Stimulated activated CD8-positive, alpha-beta memory T cell treated with anti-CD3 and anti-CD28 coated beads, Interleukin-7, amount 100 ng/mL, for 4 hours (primary cell): ENCODE data around the gene TASOR.

ENCODE experiments used
- DNase-seq, 2 donors: peaks; one replicate each; pipeline ENCODE4 v3.0.0-alpha.2; 2020; ENCODE audit warnings: low read depth in 2 of 2

TASOR gene

DNA sequence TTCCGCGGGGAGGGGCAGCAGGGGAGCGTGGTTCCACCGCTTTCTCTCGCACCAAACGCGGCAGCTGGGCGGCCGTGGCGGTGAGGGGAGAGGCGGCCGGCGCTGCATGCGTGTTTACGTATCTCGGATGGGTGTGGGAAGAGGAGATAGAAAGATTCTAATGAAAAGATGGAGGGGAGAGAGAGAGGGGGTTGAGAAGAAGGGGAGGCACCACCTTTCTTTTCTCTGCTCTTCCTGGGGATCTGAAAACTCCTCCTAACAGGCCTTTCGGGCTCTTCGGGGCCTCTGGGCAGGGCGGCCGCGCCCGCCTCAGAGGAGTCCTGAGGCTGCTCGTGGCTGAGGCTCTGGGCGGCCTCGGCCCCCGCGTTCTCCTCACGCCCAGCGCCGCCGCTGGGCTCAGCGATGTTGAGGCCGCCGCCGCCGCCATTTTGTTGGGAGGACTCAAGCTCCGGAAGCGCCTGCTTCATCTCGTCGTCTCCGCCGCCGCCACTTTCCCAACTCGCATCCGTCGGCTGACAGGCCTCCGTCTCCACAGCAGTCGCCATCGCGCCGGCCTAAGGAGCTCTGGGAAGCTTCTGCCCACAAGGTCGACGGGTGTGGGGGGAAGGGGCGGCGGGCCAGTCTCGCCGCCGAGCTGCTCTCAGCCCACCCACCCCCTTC is 473 bp downstream of the TASOR start:
- DNase-seq = peak; percentile 65 to 71

DNA sequence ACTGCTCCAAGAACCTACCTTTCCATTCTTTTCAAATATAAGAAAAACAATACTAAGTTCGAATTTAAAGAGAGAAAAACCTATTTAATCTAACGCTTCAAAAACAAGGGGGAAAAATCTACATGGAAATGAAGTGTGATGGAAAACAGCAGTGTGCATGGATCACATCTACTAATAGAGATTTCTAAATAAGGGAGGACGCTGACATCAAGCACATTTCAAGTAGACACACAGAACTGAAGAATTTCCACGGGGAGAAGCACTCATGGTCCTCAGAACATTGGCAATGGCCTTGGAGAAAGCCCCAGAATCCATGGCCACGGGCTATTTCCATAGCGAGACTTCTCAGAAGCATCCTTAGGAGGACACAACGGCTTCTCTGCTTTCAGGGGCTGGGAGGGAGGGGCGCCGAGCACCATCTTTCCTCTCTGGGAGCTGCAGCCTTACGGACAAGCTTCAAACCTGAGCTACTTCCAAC is 1.0 kb downstream of the TASOR start:
- no peak for DNase-seq

DNA sequence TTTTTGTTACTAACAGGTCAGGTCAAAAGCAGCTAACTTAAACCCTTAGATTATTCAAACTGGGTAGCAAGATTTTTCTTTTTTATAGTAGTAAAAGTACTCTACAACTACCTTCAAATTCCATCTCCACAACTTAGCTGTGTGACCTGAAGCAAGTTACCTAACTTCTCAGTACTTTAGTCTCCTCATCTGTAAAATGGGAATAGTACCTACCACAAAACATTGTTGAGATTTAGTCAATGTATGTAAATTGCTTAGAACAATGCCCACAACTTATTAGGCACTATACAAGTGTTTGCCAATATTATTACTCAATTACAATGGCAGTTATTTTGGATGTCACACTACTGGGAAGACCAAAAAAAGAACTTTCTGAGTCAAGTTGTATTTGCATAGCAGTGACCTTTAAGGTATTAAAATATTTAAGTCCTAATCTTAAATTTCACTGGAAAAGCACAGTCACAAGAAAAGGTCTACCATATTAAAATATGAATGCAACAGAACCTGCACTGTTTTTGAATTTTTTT is 2.9 kb downstream of the TASOR start:
- no peak for DNase-seq

DNA sequence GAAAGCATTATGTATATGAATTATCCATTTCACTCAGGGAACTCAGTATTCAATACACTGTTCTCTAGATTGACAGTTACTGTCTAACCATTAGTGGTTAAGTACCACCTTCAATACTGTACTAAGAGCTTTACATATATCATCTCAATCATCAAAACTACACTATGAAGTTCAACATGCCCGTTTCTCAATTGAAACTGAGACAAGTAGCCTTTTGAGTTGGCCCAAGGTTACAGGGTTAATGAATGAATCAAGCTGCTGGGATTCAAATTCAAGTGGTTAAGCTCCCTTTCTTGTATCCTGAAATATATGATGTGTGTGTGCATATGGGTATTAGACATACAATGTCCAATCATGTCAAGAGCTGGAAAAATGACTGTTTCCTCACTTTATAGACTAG is 5.8 kb downstream of the TASOR start:
- no peak for DNase-seq

DNA sequence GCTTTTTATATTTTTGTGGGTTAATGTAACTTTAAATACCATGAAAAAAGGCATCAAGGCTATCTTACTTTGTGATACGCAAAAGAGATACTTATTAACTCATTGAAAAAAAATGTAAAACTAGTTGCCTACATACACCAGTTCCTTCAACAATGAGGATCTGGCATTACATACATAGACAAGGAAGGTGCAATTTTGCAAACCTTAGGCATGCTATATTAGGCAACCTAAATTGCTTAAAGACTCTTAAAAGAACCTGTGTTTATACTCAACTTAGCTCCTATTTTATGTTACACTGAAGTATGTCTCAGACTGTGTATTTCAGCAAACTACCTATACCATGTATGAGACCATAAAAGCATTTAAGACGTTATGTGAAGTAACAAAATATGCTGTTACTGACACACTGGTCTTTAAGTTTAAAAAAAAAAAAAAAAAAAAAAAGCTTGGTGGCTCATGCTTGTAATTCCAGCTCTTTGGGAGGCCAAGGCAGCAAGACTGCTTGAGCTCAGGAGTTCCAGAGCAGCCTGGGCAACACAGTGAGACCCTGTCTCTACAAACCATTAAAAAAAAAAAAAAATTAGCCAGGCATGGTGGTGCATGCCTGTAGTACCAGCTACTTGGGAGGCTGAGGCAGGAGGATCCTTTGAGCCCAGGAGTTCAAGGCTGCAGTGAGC is 9.1 kb downstream of the TASOR start:
- no peak for DNase-seq

DNA sequence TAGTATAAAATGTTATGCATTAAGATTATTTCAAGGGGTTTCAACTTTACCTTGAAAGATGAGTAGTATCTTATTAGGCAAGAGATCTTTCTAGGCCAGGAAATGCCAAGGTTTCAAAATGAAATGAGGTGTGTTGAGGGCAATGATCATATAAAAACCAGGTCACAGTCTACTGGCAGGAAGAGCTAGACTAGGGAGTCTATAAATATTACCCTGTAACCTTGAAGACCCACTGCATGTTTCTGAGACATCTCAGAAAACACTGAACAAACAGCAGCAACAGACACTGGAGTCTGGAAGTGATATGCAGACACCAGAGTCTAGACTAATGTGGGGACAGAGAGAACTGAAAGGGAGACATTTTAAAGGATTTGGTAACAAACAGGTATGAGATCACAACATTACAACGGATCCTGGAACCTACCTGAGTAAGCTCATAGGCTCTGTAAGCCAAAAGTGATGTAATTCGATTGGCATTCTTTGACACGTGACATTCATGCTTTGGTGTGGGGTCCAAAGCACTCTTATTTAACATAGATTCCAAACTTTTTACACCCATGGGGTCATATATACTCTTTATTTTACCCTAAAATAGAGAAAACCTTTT is 15.0 kb downstream of the TASOR start:
- no peak for DNase-seq

DNA sequence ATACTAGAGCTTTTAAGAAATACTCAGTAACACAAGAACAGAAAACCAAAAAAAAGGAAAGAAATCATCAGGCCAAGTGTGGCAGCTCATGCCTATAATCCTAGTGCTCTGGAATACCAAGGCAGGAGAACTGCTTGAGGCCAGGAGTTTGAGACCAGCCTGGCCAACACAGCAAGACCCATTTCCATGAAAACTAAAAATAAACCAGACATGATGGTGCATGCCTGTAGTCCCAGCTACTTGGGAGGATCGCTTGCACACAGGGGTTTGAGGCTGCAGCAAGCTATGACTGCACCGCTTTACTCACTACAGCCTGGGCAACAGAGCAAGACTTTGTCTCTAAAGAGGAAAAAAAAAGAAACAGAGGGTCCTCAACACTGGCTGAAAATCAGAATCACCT is 18.2 kb downstream of the TASOR start:
- DNase-seq = no peak

DNA sequence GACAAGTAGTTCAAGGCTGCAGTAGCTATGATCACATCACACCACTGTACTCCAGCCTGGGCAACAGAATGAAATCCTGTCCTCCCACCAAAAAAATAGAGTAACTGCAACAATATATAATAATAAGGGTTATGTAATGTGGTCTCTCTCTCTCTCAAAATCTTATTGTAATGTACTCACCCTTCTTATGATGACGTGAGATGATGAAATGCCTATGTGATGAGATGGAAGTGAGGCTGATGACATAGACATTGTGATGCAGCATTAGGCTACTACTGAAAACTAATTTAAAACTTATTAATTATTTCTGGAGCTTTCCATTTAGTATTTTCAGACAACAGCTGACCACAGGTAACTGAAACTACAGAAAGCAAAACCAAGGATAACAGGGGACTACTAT is 27.4 kb downstream of the TASOR start:
- no peak for DNase-seq

DNA sequence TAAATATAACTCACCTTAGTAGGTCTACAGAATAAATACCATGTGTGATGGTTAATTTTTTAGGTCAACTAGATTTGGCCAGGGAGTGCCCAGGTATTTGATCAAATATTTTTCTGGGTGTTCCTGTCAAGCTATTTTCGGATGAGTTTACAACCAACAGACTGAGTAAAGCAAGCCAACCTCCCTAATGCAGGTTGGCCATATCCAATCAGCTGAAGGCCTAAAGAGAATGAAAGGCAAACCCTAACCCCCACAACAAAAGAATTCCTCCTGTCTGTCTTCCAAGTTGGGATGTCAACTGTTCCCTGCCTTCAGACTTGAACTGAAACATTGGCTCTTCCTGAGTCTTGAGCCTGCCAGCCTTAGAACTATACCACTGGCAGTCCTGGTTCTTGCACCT is 28.6 kb downstream of the TASOR start:
- DNase-seq = no peak

DNA sequence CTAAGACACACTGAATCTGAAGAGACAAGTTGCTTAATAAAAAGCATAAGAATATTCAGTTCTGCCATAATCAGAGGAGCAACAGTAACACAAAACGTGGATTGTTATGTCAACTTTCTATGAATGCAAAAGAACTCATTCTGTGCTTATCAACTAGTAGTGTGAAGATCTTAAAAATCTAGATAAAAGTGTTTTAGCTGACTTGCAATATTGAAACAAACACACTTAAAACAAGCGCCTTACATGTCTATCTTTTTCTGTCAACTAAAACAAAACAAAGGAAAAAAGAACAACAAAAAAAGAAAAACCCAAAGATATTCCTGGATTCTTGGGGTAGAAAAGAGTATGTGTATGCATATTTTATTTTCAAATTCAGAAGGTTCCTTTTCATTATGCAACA is 37.7 kb downstream of the TASOR start:
- DNase-seq = no peak

DNA sequence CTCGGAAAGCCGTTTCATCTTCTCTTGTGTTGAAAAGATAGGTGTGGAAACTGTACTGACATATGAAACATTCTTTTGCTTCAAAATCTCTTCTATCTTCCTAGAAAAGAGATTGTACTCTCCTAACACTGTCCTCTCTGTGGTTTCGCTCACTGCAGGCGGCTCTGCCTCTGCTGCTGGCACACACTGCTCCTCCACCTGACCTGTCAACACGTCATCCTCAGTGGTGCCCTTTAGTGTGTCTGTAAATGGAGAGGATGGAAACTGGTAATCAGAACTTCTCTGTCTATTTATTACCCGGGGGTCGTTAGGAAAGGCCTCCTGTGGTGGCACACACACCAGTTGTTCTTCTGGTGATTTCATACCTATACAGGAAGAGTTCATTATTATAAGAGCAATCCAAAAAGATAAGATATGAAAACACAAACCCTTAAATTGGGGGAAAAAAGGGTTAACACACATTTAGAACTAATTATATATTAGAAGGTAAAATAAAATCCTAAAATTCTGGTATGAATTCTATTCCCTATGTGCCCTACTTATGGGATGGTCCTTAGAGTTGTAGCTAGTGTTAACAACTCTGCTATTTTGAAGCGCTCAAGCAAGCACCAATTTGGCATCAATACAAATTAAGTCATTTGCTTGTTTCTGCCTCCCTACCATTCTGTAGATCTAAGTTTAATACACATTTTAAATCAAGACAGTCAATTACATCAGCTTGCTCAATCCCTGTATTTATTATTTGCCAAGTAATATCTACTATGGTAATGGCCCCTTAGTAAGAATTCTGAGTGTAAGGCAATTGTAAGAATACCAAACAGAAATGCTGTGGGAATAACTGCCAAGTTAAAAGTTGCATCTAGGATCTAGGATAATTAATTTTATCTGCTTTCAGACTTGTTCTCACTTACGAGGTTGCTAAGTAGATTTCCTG is 49.2 kb downstream of the TASOR start:
- no peak for DNase-seq
